ENCODE measurements around the gene COA8.

Gene COA8

GRCh38 chr14:103526914-103527248 is 35.9 kb upstream of the COA8 start:
- no peak for DNase-seq (ENCODE audit: low read depth)
- TF ChIP-seq, protein P1, sequence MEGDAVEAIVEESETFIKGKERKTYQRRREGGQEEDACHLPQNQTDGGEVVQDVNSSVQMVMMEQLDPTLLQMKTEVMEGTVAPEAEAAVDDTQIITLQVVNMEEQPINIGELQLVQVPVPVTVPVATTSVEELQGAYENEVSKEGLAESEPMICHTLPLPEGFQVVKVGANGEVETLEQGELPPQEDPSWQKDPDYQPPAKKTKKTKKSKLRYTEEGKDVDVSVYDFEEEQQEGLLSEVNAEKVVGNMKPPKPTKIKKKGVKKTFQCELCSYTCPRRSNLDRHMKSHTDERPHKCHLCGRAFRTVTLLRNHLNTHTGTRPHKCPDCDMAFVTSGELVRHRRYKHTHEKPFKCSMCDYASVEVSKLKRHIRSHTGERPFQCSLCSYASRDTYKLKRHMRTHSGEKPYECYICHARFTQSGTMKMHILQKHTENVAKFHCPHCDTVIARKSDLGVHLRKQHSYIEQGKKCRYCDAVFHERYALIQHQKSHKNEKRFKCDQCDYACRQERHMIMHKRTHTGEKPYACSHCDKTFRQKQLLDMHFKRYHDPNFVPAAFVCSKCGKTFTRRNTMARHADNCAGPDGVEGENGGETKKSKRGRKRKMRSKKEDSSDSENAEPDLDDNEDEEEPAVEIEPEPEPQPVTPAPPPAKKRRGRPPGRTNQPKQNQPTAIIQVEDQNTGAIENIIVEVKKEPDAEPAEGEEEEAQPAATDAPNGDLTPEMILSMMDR (IDR thresholded peaks at IDR 0.05; ENCODE audit: insufficient read depth, low read depth, low read length, missing control alignments), result no peak

DNA sequence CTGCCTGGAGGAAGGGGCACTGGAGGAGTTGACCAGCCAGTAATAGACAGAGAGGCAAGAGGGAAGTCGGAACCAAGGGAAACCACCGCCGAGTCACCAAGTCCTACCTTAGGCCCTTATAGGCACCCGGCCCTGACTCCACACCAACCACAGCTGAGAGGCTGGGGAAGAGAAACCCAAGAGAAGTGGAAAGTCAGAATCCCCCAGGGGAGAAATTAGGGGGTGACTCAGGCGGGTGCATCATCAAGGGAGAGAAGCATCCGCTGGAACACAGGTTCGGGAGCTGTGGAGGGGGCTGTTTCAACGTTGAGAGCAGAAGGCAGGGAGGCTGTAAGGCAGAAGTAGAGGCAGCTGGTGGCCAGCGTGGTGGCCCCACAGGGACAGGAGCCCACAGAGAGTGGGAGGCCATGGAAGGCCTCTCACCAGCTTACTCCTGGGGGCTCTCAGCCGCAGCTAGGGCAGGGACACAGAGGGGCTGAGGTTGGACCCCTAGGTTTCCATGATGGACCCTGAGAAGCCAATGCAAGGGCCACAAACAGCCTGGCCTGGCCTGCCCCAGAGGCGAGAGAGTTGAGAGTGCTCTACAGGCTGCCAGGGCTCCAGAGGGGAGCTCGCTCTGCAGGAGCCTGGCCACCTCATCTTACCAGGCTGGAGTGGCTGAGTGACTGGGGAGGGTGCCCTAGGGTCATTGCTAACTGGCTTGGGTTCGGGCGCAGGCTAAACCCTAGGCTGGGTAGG is 35.2 kb upstream of the COA8 start:
- peak; percentile 70 for DNase-seq (ENCODE audit: low read depth)
- TF ChIP-seq, protein P1 (IDR thresholded peaks at IDR 0.05; ENCODE audit: insufficient read depth, low read depth, low read length, missing control alignments), result no peak
- peak overlapping the region; percentile 77 for H3K4me3 ChIP-seq (ENCODE audit: low read length)

More at GRCh38 chr14:103526914-103527248, 35.9 kb upstream of the COA8 start:
- H3K4me3 ChIP-seq (ENCODE audit: low read length), result no peak overlapping the region

- no peak for DNase-seq (ENCODE audit: low read depth)
- peak overlapping the region; percentile 77 for H3K4me3 ChIP-seq (ENCODE audit: low read length)
- TF ChIP-seq, protein P1 (IDR thresholded peaks at IDR 0.05; ENCODE audit: insufficient read depth, low read depth, low read length, missing control alignments), result no peak
Measured at GRCh38 chr14:103528146-103528586, 34.6 kb upstream of the COA8 start.

- TF ChIP-seq, protein P1 (IDR thresholded peaks at IDR 0.05; ENCODE audit: insufficient read depth, low read depth, low read length, missing control alignments), result no peak
- DNase-seq (ENCODE audit: low read depth), result peak; percentile 89
Measured at GRCh38 chr14:103528587-103529382, 34.0 kb upstream of the COA8 start, which contains the start of gene TRMT61A. Gene TRMT61A (plus strand): TSS chr14:103529196. CDS start chr14:103529979, 783 bp downstream.

GRCh38 chr14:103529383-103530365 is 33.1 kb upstream of the COA8 start:
- TF ChIP-seq, protein P1 (IDR thresholded peaks at IDR 0.05; ENCODE audit: insufficient read depth, low read depth, low read length, missing control alignments), result no peak
- peak overlapping the region; percentile 95 for H3K4me3 ChIP-seq (ENCODE audit: low read length)
- no peak for DNase-seq (ENCODE audit: low read depth)

More at GRCh38 chr14:103528587-103529382, 34.0 kb upstream of the COA8 start, which contains the start of gene TRMT61A:
- peak within 1 kb of the TSS; percentile 95 for H3K4me3 ChIP-seq (ENCODE audit: low read length)

DNA sequence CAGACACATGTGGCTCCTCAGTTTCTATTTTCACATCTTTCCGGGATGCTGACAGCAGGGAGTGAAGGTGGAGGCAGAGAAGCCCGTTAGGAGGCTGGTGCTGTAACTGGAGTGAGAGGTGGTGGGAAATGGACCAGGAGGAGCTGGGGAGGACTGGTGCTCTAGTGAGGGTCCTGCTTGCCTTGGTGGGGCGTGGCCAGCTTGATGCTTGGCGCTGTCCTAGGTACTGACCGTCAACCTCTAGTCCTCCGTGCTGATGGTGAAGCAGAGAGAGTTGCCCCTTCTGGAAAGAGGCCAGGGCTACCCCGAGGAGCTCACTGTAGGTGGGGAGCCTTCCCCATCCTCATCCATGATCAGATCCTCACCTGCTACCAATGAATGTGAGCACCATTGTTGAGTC is 32.4 kb upstream of the COA8 start:
- TF ChIP-seq, protein P1 (IDR thresholded peaks at IDR 0.05; ENCODE audit: insufficient read depth, low read depth, low read length, missing control alignments), result no peak
- peak overlapping the region; percentile 95 for H3K4me3 ChIP-seq (ENCODE audit: low read length)
- peak; percentile 34 for DNase-seq (ENCODE audit: low read depth)
